Measurements from ENCODE around the gene GPR78.

Gene GPR78

GRCh38 chr4:8550691-8551090 is 29.5 kb upstream of the GPR78 start:
- no peak overlapping the region for H3K4me3 ChIP-seq (replicated peaks; ENCODE audit: low read depth, low read length)
- no peak for DNase-seq (ENCODE audit: extremely low read depth, low read depth)
- TF ChIP-seq, protein P1, sequence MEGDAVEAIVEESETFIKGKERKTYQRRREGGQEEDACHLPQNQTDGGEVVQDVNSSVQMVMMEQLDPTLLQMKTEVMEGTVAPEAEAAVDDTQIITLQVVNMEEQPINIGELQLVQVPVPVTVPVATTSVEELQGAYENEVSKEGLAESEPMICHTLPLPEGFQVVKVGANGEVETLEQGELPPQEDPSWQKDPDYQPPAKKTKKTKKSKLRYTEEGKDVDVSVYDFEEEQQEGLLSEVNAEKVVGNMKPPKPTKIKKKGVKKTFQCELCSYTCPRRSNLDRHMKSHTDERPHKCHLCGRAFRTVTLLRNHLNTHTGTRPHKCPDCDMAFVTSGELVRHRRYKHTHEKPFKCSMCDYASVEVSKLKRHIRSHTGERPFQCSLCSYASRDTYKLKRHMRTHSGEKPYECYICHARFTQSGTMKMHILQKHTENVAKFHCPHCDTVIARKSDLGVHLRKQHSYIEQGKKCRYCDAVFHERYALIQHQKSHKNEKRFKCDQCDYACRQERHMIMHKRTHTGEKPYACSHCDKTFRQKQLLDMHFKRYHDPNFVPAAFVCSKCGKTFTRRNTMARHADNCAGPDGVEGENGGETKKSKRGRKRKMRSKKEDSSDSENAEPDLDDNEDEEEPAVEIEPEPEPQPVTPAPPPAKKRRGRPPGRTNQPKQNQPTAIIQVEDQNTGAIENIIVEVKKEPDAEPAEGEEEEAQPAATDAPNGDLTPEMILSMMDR (IDR thresholded peaks at IDR 0.05; ENCODE audit: low read depth, low read length, missing control alignments), result no peak

GRCh38 chr4:8552024-8552423 is 28.2 kb upstream of the GPR78 start:
- TF ChIP-seq, protein P1 (IDR thresholded peaks at IDR 0.05; ENCODE audit: low read depth, low read length, missing control alignments), result no peak
- H3K4me3 ChIP-seq (replicated peaks; ENCODE audit: low read depth, low read length), result no peak overlapping the region
- no peak for DNase-seq (ENCODE audit: extremely low read depth, low read depth)

GRCh38 chr4:8552581-8553205 is 27.5 kb upstream of the GPR78 start:
- no peak for DNase-seq (ENCODE audit: extremely low read depth, low read depth)
- no peak overlapping the region for H3K4me3 ChIP-seq (replicated peaks; ENCODE audit: low read depth, low read length)
- TF ChIP-seq, protein P1 (IDR thresholded peaks at IDR 0.05; ENCODE audit: low read depth, low read length, missing control alignments), result no peak

DNA sequence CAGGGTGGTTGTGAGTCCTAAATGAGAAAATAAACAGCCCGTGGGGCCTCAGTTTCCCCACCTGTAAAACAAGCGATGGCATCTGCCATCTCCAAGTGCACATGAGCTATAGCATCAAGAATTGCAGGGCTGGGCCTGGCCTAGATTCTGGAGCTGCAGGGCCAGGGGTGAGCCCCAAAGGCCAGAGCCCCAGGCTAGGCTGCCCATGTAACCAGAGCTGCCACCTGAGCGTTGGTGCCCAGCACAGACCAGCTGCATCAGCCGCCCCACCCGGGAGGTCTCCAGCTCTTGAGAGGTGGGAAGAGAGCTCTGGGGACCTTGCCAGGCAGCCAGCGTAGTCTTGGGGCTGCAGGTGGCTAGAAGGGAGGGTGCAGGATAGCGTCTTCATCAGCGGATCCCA is 27.0 kb upstream of the GPR78 start:
- no peak for DNase-seq (ENCODE audit: extremely low read depth, low read depth)
- TF ChIP-seq, protein P1 (IDR thresholded peaks at IDR 0.05; ENCODE audit: low read depth, low read length, missing control alignments), result no peak
- H3K4me3 ChIP-seq (replicated peaks; ENCODE audit: low read depth, low read length), result no peak overlapping the region

GRCh38 chr4:8553991-8554405 is 26.2 kb upstream of the GPR78 start:
- H3K4me3 ChIP-seq (replicated peaks; ENCODE audit: low read depth, low read length), result no peak overlapping the region
- TF ChIP-seq, protein P1 (IDR thresholded peaks at IDR 0.05; ENCODE audit: low read depth, low read length, missing control alignments), result no peak
- no peak for DNase-seq (ENCODE audit: extremely low read depth, low read depth)

DNA sequence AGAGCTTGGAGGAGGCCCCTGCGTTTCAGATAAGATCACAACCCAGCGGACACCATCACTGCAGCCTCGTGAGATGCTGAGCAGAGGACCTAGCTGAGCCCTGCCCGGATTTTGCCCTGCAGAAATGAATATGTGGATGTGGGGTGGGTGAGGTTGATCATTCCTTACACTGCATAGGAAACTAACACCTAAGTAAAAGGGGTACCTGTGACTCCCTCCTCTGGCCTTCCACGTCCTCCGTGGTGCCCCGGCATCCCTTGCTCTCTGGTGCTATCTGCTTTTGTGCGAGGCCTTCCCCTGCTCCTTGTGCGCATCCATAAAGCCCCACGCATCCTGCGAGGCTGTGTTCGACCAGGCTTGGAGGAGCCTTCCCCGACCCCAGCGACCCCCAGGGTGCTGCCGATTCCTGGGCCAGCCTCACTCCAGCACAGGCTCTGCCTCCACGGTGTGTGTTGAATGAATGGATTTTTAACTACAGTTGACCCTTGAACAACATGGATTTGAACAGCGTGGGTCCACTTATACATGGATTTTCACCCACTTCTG is 25.6 kb upstream of the GPR78 start:
- TF ChIP-seq, protein P1 (IDR thresholded peaks at IDR 0.05; ENCODE audit: low read depth, low read length, missing control alignments), result no peak
- DNase-seq (ENCODE audit: extremely low read depth, low read depth), result no peak
- no peak overlapping the region for H3K4me3 ChIP-seq (replicated peaks; ENCODE audit: low read depth, low read length)

- DNase-seq (ENCODE audit: extremely low read depth, low read depth), result no peak
- TF ChIP-seq, protein P1 (IDR thresholded peaks at IDR 0.05; ENCODE audit: low read depth, low read length, missing control alignments), result no peak
- H3K4me3 ChIP-seq (replicated peaks; ENCODE audit: low read depth, low read length), result no peak overlapping the region
These were observed 24.5 kb upstream of the GPR78 start for GRCh38 chr4:8555716-8556115.
